ENCODE data around the gene RPS6KA5. TPM values are rescaled to one million over a fixed set of nuclear protein-coding genes. Genes with fewer than 3 reads are reported as not detected.
"Not testable (repeated sequence)": the region's sequence is repeated elsewhere in the genome, so short reads cannot be mapped to it uniquely, and the experiment has no call there.

Gene RPS6KA5
- total and polyA plus RNA-seq, 10 donors: 1.4 to 17.8 (median 8.5) TPM

DNA sequence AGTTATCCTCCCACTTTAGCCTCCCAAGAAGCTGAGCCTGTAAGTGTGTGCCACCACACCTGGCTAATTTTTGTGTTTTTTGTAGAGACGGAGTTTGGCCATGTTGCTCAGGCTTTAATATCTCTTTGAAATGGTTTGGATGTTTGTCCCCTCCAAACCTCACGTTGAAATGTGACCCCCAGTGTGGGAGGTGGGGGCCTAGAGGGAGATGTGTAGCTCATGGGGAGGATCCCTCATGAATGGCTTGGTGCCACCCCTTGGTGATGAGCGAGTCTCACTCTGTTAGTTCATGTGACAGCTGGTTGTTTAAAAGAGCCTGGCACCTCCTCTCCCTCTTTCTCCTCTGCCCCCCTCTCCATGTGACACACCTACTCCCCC is 220.6 kb downstream of the RPS6KA5 start:
- TF ChIP-seq POLR2A (IDR thresholded peaks at IDR 0.05) (no peak), CTCF (IDR thresholded peaks at IDR 0.05 in 8 of 11, conservative IDR thresholded peaks at IDR 0.05 in 3 of 11) (no peak), POLR2AphosphoS5 (IDR thresholded peaks at IDR 0.05) (no peak)
- H3K4me3 ChIP-seq: no peak overlapping the region
- H3K36me3 ChIP-seq: no peaks in the 10 kb centered on the region
- H3K27ac ChIP-seq: peak overlapping the region in 7 of 8 donors; percentile 66 to 87 (median 83)
- DNase-seq: no peak
- H3K27me3 ChIP-seq (replicated peaks in 1 of 7): no peaks in the 10 kb centered on the region
- intact Hi-C loops (cut with DNase I; ENCODE audit: low total_unique reads): no loop called here
- H3K4me1 ChIP-seq: peaks cover 0 to 39% (median 23%) of the 10 kb centered on the region in 6 donors
- no peaks in the 10 kb centered on the region for H3K9me3 ChIP-seq
- WGBS, 5 donors: 76 to 84% (median 80%) methylated on average over 3 of the region's 3 CpGs

- TF ChIP-seq POLR2A (IDR thresholded peaks at IDR 0.05) (no peak), POLR2AphosphoS5 (IDR thresholded peaks at IDR 0.05) (peak in 2 of 3 donors; percentile 73 to 85)
- H3K4me3 ChIP-seq: no peak overlapping the region
These were observed 221.2 kb downstream of the RPS6KA5 start for GRCh38 chr14:90839024-90839888.

DNA sequence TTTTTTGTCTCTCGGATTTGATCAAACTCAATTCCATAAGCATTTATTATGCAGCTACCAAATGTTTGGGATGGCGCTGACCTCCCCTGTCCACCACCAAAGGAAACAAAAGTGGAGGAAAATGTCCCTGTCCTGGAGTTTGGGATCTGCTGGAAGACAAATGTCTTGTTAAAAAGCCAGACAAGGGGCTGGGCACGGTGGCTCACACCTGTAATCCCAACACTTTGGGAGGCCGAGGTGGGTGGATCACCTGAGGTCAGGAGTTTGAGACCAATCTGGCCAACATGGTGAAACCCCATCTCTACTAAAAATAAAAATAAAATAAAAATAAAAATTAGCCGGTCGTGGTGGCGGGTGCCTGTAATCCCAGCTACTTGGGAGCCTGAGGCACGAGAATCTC is 221.9 kb downstream of the RPS6KA5 start:
- 68 to 90% (median 78%) methylated on average over 8 of the region's 8 CpGs for WGBS, 5 donors
- H3K9me3 ChIP-seq; intact Hi-C loops (cut with DNase I; ENCODE audit: low total_unique reads); H3K4me3 ChIP-seq; H3K27me3 ChIP-seq (replicated peaks in 1 of 7); H3K36me3 ChIP-seq; DNase-seq: not testable (repeated sequence)
- H3K27ac ChIP-seq: peak overlapping the region in 7 of 8 donors; percentile 66 to 87 (median 83)
- peaks cover 0 to 39% (median 23%) of the 10 kb centered on the region in 6 donors for H3K4me1 ChIP-seq

More at GRCh38 chr14:90839024-90839888, 221.2 kb downstream of the RPS6KA5 start:
- no peaks in the 10 kb centered on the region for H3K9me3 ChIP-seq
- no peak for DNase-seq
- H3K27me3 ChIP-seq (replicated peaks in 1 of 7): no peaks in the 10 kb centered on the region
- no peaks in the 10 kb centered on the region for H3K36me3 ChIP-seq
- H3K4me1 ChIP-seq: peaks cover 0 to 39% (median 23%) of the 10 kb centered on the region in 6 donors
- H3K27ac ChIP-seq: peak overlapping the region; percentile 21 to 87 (median 80)
- 58 to 72% (median 63%) methylated on average over 10 of the region's 10 CpGs for WGBS, 5 donors
- intact Hi-C loops (cut with DNase I; ENCODE audit: low total_unique reads): no loop called here

GRCh38 chr14:90837355-90837754 is 223.1 kb downstream of the RPS6KA5 start:
- intact Hi-C loops (cut with DNase I; ENCODE audit: low total_unique reads): no loop called here
- Histone ChIP-seq H3K4me3 (no peak overlapping the region), H3K27ac (peak overlapping the region in 1 of 8 donors; percentile 84), H3K27me3 (replicated peaks in 1 of 7) (no peaks in the 10 kb centered on the region), H3K36me3 (no peaks in the 10 kb centered on the region), H3K9me3 (no peaks in the 10 kb centered on the region), H3K4me1 (peaks cover 0 to 32% (median 15%) of the 10 kb centered on the region in 6 donors)
- no peak for DNase-seq
- 93 to 97% (median 95%) methylated on average over 9 of the region's 9 CpGs for WGBS, 5 donors
- TF ChIP-seq POLR2A (IDR thresholded peaks at IDR 0.05) (no peak), POLR2AphosphoS5 (IDR thresholded peaks at IDR 0.05) (no peak), CTCF (IDR thresholded peaks at IDR 0.05 in 8 of 11, conservative IDR thresholded peaks at IDR 0.05 in 3 of 11) (no peak)

DNA sequence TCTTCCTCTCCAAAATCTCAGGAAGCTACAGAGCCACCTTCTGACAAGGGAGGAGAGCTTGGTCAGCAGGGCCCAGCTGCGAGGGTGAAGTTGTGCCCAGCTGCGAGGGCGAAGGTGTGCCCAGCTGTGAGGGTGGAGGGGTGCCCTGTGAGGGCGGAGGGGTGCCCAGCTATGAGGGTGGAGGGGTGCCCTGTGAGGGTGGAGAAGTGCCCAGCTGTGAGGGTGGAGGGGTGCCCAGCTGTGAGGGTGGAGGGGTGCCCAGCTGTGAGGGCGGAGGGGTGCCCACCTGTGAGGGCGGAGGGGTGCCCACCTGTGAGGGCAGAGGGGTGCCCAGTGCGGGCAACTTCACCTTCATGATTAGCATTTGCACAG is 223.8 kb downstream of the RPS6KA5 start:
- no peaks in the 10 kb centered on the region for H3K9me3 ChIP-seq
- intact Hi-C loops (cut with DNase I; ENCODE audit: low total_unique reads): no loop called here
- H3K27ac ChIP-seq: peak overlapping the region in 1 of 8 donors; percentile 14
- peaks cover 0 to 32% (median 15%) of the 10 kb centered on the region in 6 donors for H3K4me1 ChIP-seq
- WGBS, 5 donors: 60 to 72% (median 65%) methylated on average over 7 of the region's 7 CpGs
- no peak for TF ChIP-seq POLR2A (IDR thresholded peaks at IDR 0.05)
- no peak for TF ChIP-seq POLR2AphosphoS5 (IDR thresholded peaks at IDR 0.05)
- no peak for TF ChIP-seq CTCF (IDR thresholded peaks at IDR 0.05 in 8 of 11, conservative IDR thresholded peaks at IDR 0.05 in 3 of 11)
- no peak overlapping the region for H3K4me3 ChIP-seq
- no peak for DNase-seq
- H3K27me3 ChIP-seq (replicated peaks in 1 of 7): no peaks in the 10 kb centered on the region
- no peaks in the 10 kb centered on the region for H3K36me3 ChIP-seq
